Stimulated activated CD4-positive, alpha-beta T cell treated with anti-CD3 and anti-CD28 coated beads, Interleukin-12 subunit alpha, Interleukin-12 subunit beta, amount 100 ng/mL, for 24 hours (primary cell): ENCODE results near the gene ADAMTS17.

ENCODE experiments used
- DNase-seq, 2 experiments: peaks; one replicate each; pipeline ENCODE4 v3.0.0-alpha.2; 2020; ENCODE audit warnings: low read depth in 2 of 2

Gene ADAMTS17

GRCh38 chr15:100224206-100225185, 117.3 kb downstream of the ADAMTS17 start:
- no peak for DNase-seq

GRCh38 chr15:100222349-100222715, 119.4 kb downstream of the ADAMTS17 start:
- DNase-seq, result no peak

- no peak for DNase-seq
Measured at GRCh38 chr15:100221471-100222348, 120.1 kb downstream of the ADAMTS17 start.

- no peak for DNase-seq
Measured at GRCh38 chr15:100220058-100220768, 121.6 kb downstream of the ADAMTS17 start.

GRCh38 chr15:100218434-100218833, 123.3 kb downstream of the ADAMTS17 start:
- DNase-seq, result no peak

- DNase-seq, result no peak
Measured at GRCh38 chr15:100216182-100216581, 125.6 kb downstream of the ADAMTS17 start.

GRCh38 chr15:100215843-100216169, 126.0 kb downstream of the ADAMTS17 start:
- DNase-seq, result no peak

- no peak for DNase-seq
Measured at GRCh38 chr15:100215031-100215842, 126.5 kb downstream of the ADAMTS17 start.

GRCh38 chr15:100211855-100212850, 129.6 kb downstream of the ADAMTS17 start:
- DNase-seq, result no peak

GRCh38 chr15:100210338-100210737, 131.4 kb downstream of the ADAMTS17 start:
- DNase-seq, result no peak

GRCh38 chr15:100208921-100209603, 132.7 kb downstream of the ADAMTS17 start:
- no peak for DNase-seq

- DNase-seq, result no peak
Measured at GRCh38 chr15:100207053-100207452, 134.7 kb downstream of the ADAMTS17 start.

- DNase-seq, result no peak
Measured at GRCh38 chr15:100206643-100207042, 135.1 kb downstream of the ADAMTS17 start.

- DNase-seq, result no peak
Measured at GRCh38 chr15:100205549-100206295, 136.1 kb downstream of the ADAMTS17 start.

GRCh38 chr15:100204771-100205170, 137.0 kb downstream of the ADAMTS17 start:
- no peak for DNase-seq

GRCh38 chr15:100204211-100204610, 137.6 kb downstream of the ADAMTS17 start:
- no peak for DNase-seq

- DNase-seq, result no peak
Measured at GRCh38 chr15:100202309-100202960, 139.3 kb downstream of the ADAMTS17 start.
